HEK293 (cell line): ENCODE results near the gene UNC5B.

Experiments
- CTCF ChIA-PET: fragments of 350-600 bp; formaldehyde crosslinking; extraction: SDS; loops from one replicate; lab custom pipeline; 2021; ENCODE audit warnings: antibody characterized with exemption; lab: Yijun Ruan, JAX
- POLR2A ChIA-PET: fragments of 300-600 bp; formaldehyde crosslinking; extraction: SDS; loops from one replicate; lab custom pipeline; 2020; ENCODE audit warnings: antibody characterized with exemption, inconsistent platforms; lab: Yijun Ruan, JAX
- H3K27ac ChIP-seq: fragments of 200-500 bp; sonication (Bioruptor generic); 2 replicates; pipeline ENCODE4 v1.5.1; 2014; ENCODE audit warnings: low read depth, low read length, control low read depth, inconsistent platforms; ENCODE audit errors: extremely low read depth
- H3K36me3 ChIP-seq, 2 experiments: fragments of 200-500 bp in 1 of 2; sonication (Bioruptor generic) in 1 of 2; 1 replicate in 1 of 2; 2 replicates in 1 of 2; pipeline ENCODE4 v1.5.1; 2014 to 2017; ENCODE audit warnings: inconsistent platforms in 2 of 2, low read length in 2 of 2; ENCODE audit not compliant: control insufficient read depth in 2 of 2, insufficient read depth in 1 of 2
- H3K4me1 ChIP-seq: fragments of 200-500 bp; sonication (Bioruptor generic); 2 replicates; pipeline ENCODE4 v1.5.1; 2014; ENCODE audit warnings: mild to moderate bottlenecking, low read length, inconsistent platforms; ENCODE audit not compliant: control insufficient read depth, insufficient read depth
- H3K4me3 ChIP-seq: 2 replicates; pipeline ENCODE4 v1.5.1; 2011; ENCODE audit warnings: low read depth, mild to moderate bottlenecking, control low read depth, low read length, moderate library complexity
- H3K9me3 ChIP-seq: fragments of 200-500 bp; sonication (Bioruptor generic); 2 replicates; pipeline ENCODE4 v1.5.1; 2014; ENCODE audit warnings: low read depth, low read length, inconsistent platforms; ENCODE audit not compliant: control insufficient read depth, insufficient read depth
- CTCF ChIP-seq: fragments of 450-650 bp; formaldehyde crosslinking; IDR thresholded peaks from 2 replicates; pipeline ENCODE4 v1.5.1; 2016; ENCODE audit warnings: missing biosample characterization, missing genetic modification characterization
- KLF10 ChIP-seq: fragments of 450-650 bp; IDR thresholded peaks from 2 replicates; pipeline ENCODE4 v1.5.1; 2018; ENCODE audit warnings: missing biosample characterization, mild to moderate bottlenecking, missing genetic modification characterization
- KLF7 ChIP-seq: fragments of 450-650 bp; formaldehyde crosslinking; IDR thresholded peaks from 2 replicates; pipeline ENCODE4 v1.5.1; 2016; ENCODE audit warnings: missing biosample characterization, missing genetic modification characterization, borderline replicate concordance
- MZF1 ChIP-seq: fragments of 450-650 bp; formaldehyde crosslinking; IDR thresholded peaks from 2 replicates; pipeline ENCODE4 v1.5.1; 2017; ENCODE audit warnings: missing biosample characterization, missing genetic modification characterization, borderline replicate concordance
- ZBTB10 ChIP-seq: fragments of 450-650 bp; formaldehyde crosslinking; IDR thresholded peaks from 2 replicates; pipeline ENCODE4 v1.5.1; 2016; ENCODE audit warnings: missing biosample characterization, missing genetic modification characterization
- ZBTB6 ChIP-seq: fragments of 450-650 bp; formaldehyde crosslinking; IDR thresholded peaks from 2 replicates; pipeline ENCODE4 v1.5.1; 2017; ENCODE audit warnings: missing biosample characterization, missing genetic modification characterization
- ZBTB7A ChIP-seq: fragments of 450-650 bp; formaldehyde crosslinking; IDR thresholded peaks from 2 replicates; pipeline ENCODE4 v1.5.1; 2016; ENCODE audit warnings: low read depth, missing biosample characterization, missing genetic modification characterization
- ZFP69B ChIP-seq: fragments of 450-650 bp; formaldehyde crosslinking; IDR thresholded peaks from 2 replicates; pipeline ENCODE4 v1.5.1; 2016; ENCODE audit warnings: missing biosample characterization, missing genetic modification characterization
- ZNF202 ChIP-seq: fragments of 450-650 bp; formaldehyde crosslinking; IDR thresholded peaks from 2 replicates; pipeline ENCODE4 v1.5.1; 2016; ENCODE audit warnings: missing biosample characterization, missing genetic modification characterization, borderline replicate concordance
- ZNF280D ChIP-seq: fragments of 450-650 bp; formaldehyde crosslinking; IDR thresholded peaks from 2 replicates; pipeline ENCODE4 v1.5.1; 2016; ENCODE audit warnings: missing biosample characterization, missing genetic modification characterization
- ZNF394 ChIP-seq: fragments of 450-650 bp; formaldehyde crosslinking; IDR thresholded peaks from 2 replicates; pipeline ENCODE4 v1.5.1; 2016; ENCODE audit warnings: missing biosample characterization, missing genetic modification characterization, mild to moderate bottlenecking, moderate library complexity, borderline replicate concordance
- ZNF404 ChIP-seq: fragments of 450-650 bp; formaldehyde crosslinking; IDR thresholded peaks from 2 replicates; pipeline ENCODE4 v1.5.1; 2017; ENCODE audit warnings: missing biosample characterization, missing genetic modification characterization
- ZNF561 ChIP-seq: fragments of 450-650 bp; IDR thresholded peaks from 2 replicates; pipeline ENCODE4 v1.5.1; 2018; ENCODE audit warnings: missing biosample characterization, missing genetic modification characterization, borderline replicate concordance
- ZNF571 ChIP-seq: fragments of 450-650 bp; formaldehyde crosslinking; IDR thresholded peaks from 2 replicates; pipeline ENCODE4 v1.5.0; 2017; ENCODE audit warnings: missing biosample characterization, missing genetic modification characterization
- ZNF654 ChIP-seq: fragments of 450-650 bp; formaldehyde crosslinking; IDR thresholded peaks from 2 replicates; pipeline ENCODE4 v1.5.1; 2016; ENCODE audit warnings: low read depth, missing biosample characterization, missing genetic modification characterization
- ZNF658 ChIP-seq: fragments of 450-650 bp; formaldehyde crosslinking; IDR thresholded peaks from 2 replicates; pipeline ENCODE4; 2016; ENCODE audit warnings: missing biosample characterization, missing genetic modification characterization
- ZNF660 ChIP-seq: fragments of 450-650 bp; IDR thresholded peaks from 2 replicates; pipeline ENCODE4 v1.5.1; 2018; ENCODE audit warnings: missing biosample characterization, mild to moderate bottlenecking, missing genetic modification characterization
- ZNF664 ChIP-seq: fragments of 450-650 bp; formaldehyde crosslinking; IDR thresholded peaks from 2 replicates; pipeline ENCODE4 v1.5.1; 2016; ENCODE audit warnings: missing biosample characterization, missing genetic modification characterization
- ZNF692 ChIP-seq: fragments of 450-650 bp; formaldehyde crosslinking; IDR thresholded peaks from 2 replicates; pipeline ENCODE4 v1.5.1; 2016; ENCODE audit warnings: missing biosample characterization, missing genetic modification characterization
- ZXDB ChIP-seq: fragments of 450-650 bp; formaldehyde crosslinking; IDR thresholded peaks from 2 replicates; pipeline ENCODE4 v1.5.1; 2016; ENCODE audit warnings: missing biosample characterization, missing genetic modification characterization

The UNC5B gene

GRCh38 chr10:71284544-71285179 is 72.3 kb downstream of the UNC5B start:
- TF ChIP-seq KLF10 (tag by site-specific recombination) (no peak), ZNF561 (no peak), ZBTB10 (no peak), MZF1 (tag by site-specific recombination) (no peak), ZNF658 (tag by site-specific recombination) (no peak), ZNF404 (tag by site-specific recombination) (no peak)
- Histone ChIP-seq H3K4me1 (no peaks in the 10 kb centered on the region), H3K36me3 (peaks cover 6 to 93% of the 10 kb centered on the region in 2 experiments), H3K27ac (no peak overlapping the region), H3K4me3 (no peak overlapping the region), H3K9me3 (no peaks in the 10 kb centered on the region)
- ChIA-PET POLR2A (interaction anchor here (0.9 kb wide), 1 partner anchor 396 kb away, joined by 3 read pairs; the partner anchor contains the start of gene PCBD1), CTCF (interaction anchor here (0.6 to 5.1 kb wide), 25 partner anchors 9 to 713 kb away, joined by 3 to 64 read pairs (median 3); partner anchors contain the start of gene SLC29A3)

- peaks cover 6 to 93% of the 10 kb centered on the region in 2 experiments for H3K36me3 ChIP-seq
- H3K4me3 ChIP-seq = no peak overlapping the region
- CTCF ChIA-PET = interaction anchor here (0.7 to 5.1 kb wide), 22 partner anchors 9 to 393 kb away, joined by 3 to 64 read pairs (median 4); partner anchors contain the start of gene SLC29A3
- H3K27ac ChIP-seq = no peak overlapping the region
- H3K9me3 ChIP-seq = no peaks in the 10 kb centered on the region
- POLR2A ChIA-PET = interaction anchor here (0.9 kb wide), 1 partner anchor 397 kb away, joined by 3 read pairs; the partner anchor contains the start of gene PCBD1
- no peaks in the 10 kb centered on the region for H3K4me1 ChIP-seq
- no peak for TF ChIP-seq ZNF571 (tag by site-specific recombination)
- TF ChIP-seq KLF7 (tag by site-specific recombination) = no peak
- TF ChIP-seq CTCF (tag by site-specific recombination) = peak; percentile 68; the same call in 1 of the 2 replicates
- TF ChIP-seq ZXDB = no peak
- TF ChIP-seq ZNF280D (tag by site-specific recombination) = no peak
- no peak for TF ChIP-seq ZBTB7A (tag by site-specific recombination)
- TF ChIP-seq ZFP69B (tag by site-specific recombination) = peak; percentile 99
- no peak for TF ChIP-seq MZF1 (tag by site-specific recombination)
- peak; percentile 99 for TF ChIP-seq ZNF692
- TF ChIP-seq ZNF654 (tag by site-specific recombination) = peak; percentile 83
- TF ChIP-seq ZNF664 (tag by site-specific recombination) = no peak
- no peak for TF ChIP-seq ZBTB6
- 0 out of 2 replicates have a peak, but pooled peaks have one; percentile 58 for TF ChIP-seq ZNF660 (tag by site-specific recombination)
- TF ChIP-seq ZNF394 (tag by site-specific recombination) = no peak
- no peak for TF ChIP-seq ZNF202 (tag by site-specific recombination)
Measured at GRCh38 chr10:71285180-71285545, 72.8 kb downstream of the UNC5B start.
